Upper lobe of left lung (tissue), 4 donors: ENCODE data around the gene OSTM1.

Experiments used
- POLR2A ChIP-seq, 4 donors: fragments of 450-650 bp; IDR thresholded peaks; one replicate each; pipeline ENCODE4 v1.5.1; 2016 to 2017; ENCODE audit warnings: antibody characterized with exemption in 4 of 4, mild to moderate bottlenecking in 2 of 4
- TF ChIP-seq, protein P1 (sequence below), 6 experiments: fragments of 450-650 bp in 4 of 6; fragments of 200-600 bp in 2 of 6; sonication (generic) in 2 of 6; IDR thresholded peaks; one replicate each; pipeline ENCODE4 v1.5.1; 2016 to 2019; ENCODE audit warnings: antibody characterized with exemption in 6 of 6

DNA sequence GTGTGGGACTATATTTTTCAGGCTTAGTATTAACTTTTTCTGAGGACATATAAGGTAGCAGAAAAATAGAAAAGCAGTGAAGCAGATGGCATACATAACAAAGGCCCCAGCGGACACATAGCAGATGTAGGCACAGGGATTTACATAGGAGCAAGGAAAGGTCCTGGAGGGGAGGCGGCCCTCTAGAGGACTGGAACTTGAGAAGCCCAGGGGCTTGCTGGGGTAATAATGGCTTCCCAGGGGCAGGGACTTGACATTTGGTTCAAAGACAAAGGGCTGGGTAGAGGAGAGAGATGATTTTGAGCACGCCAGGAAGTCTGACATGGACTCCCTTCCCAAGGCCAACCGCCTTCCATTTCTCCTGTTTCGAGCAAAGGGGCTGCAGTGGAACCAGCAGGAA lies 31.7 kb upstream of the OSTM1 start:
- TF ChIP-seq POLR2A (IDR thresholded peaks at IDR 0.05) = no peak
- TF ChIP-seq, protein P1, sequence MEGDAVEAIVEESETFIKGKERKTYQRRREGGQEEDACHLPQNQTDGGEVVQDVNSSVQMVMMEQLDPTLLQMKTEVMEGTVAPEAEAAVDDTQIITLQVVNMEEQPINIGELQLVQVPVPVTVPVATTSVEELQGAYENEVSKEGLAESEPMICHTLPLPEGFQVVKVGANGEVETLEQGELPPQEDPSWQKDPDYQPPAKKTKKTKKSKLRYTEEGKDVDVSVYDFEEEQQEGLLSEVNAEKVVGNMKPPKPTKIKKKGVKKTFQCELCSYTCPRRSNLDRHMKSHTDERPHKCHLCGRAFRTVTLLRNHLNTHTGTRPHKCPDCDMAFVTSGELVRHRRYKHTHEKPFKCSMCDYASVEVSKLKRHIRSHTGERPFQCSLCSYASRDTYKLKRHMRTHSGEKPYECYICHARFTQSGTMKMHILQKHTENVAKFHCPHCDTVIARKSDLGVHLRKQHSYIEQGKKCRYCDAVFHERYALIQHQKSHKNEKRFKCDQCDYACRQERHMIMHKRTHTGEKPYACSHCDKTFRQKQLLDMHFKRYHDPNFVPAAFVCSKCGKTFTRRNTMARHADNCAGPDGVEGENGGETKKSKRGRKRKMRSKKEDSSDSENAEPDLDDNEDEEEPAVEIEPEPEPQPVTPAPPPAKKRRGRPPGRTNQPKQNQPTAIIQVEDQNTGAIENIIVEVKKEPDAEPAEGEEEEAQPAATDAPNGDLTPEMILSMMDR (IDR thresholded peaks at IDR 0.05) = no peak
